Measurements from ENCODE around the gene EVX1. TPM values are rescaled to one million over a fixed set of nuclear protein-coding genes. Genes with fewer than 3 reads are reported as not detected.

The EVX1 gene
- total RNA-seq (not detected), polyA plus RNA-seq (0.05 TPM)
- long read RNA-seq, donor 1: 0 reads
- long read RNA-seq, donor 2: 0 reads
- long read RNA-seq, donor 3: 0 reads
- long read RNA-seq, donor 4: 0 reads

- peak within 1 kb of the TSS; percentile 11 for H3K4me3 ChIP-seq (ENCODE audit: low read length)
- no peaks in the 10 kb centered on the region for H3K9me3 ChIP-seq (ENCODE audit: control insufficient read depth, low read length)
- intact Hi-C loops (cut with DNase I): no loop called here
- H3K4me1 ChIP-seq (ENCODE audit: control insufficient read depth, insufficient read depth, low read length): no peaks in the 10 kb centered on the region
- no peak within 1 kb of the TSS for H3K27ac ChIP-seq (ENCODE audit: low read length)
- DNase-seq (no peak), ATAC-seq (no peak)
- WGBS: 2% methylated on average over 62 of the region's 62 CpGs
- H3K27me3 ChIP-seq (ENCODE audit: control insufficient read depth, insufficient read depth): no peaks in the 10 kb centered on the region
These were observed at the start of gene EVX1 for GRCh38 chr7:27242555-27243339. Gene EVX1, plus strand, starts transcription at chr7:27242802. Its CDS starts 229 bp downstream, at chr7:27243031.

- WGBS: 18% methylated on average over 29 of the region's 29 CpGs
- DNase-seq (no peak), ATAC-seq (no peak)
- no peaks in the 10 kb centered on the region for H3K27me3 ChIP-seq (ENCODE audit: control insufficient read depth, insufficient read depth)
- H3K9me3 ChIP-seq (ENCODE audit: control insufficient read depth, low read length): no peaks in the 10 kb centered on the region
- no peak overlapping the region for H3K4me3 ChIP-seq (ENCODE audit: low read length)
- H3K4me1 ChIP-seq (ENCODE audit: control insufficient read depth, insufficient read depth, low read length): peaks cover 4% of the 10 kb centered on the region
- no peak overlapping the region for H3K27ac ChIP-seq (ENCODE audit: low read length)
- intact Hi-C loops (cut with DNase I): loop anchor here in 2 of 4 donors (10.0 kb wide), 3 partner anchors 731 to 901 kb away; no protein-coding TSS in a partner anchor
These were observed 49.1 kb upstream of the EVX1 start for GRCh38 chr7:27193335-27194001.

GRCh38 chr7:27194002-27194352, 48.6 kb upstream of the EVX1 start:
- WGBS: 41% methylated on average over 2 of the region's 2 CpGs
- no peak for DNase-seq
- Histone ChIP-seq H3K27me3 (ENCODE audit: control insufficient read depth, insufficient read depth) (no peaks in the 10 kb centered on the region), H3K4me3 (ENCODE audit: low read length) (no peak overlapping the region), H3K9me3 (ENCODE audit: control insufficient read depth, low read length) (no peaks in the 10 kb centered on the region), H3K27ac (ENCODE audit: low read length) (no peak overlapping the region), H3K4me1 (ENCODE audit: control insufficient read depth, insufficient read depth, low read length) (peaks cover 3% of the 10 kb centered on the region)
- intact Hi-C loops (cut with DNase I): loop anchor here in 2 of 4 donors (10.0 kb wide), 3 partner anchors 731 to 901 kb away; no protein-coding TSS in a partner anchor
- no peak for ATAC-seq

- Histone ChIP-seq H3K4me1 (ENCODE audit: control insufficient read depth, insufficient read depth, low read length) (peaks cover 3% of the 10 kb centered on the region), H3K27me3 (ENCODE audit: control insufficient read depth, insufficient read depth) (no peaks in the 10 kb centered on the region)
These were observed 47.8 kb upstream of the EVX1 start for GRCh38 chr7:27194686-27195379.

GRCh38 chr7:27196287-27196767, 46.3 kb upstream of the EVX1 start:
- peak; percentile 81 to 94 (median 90) for DNase-seq
- intact Hi-C loops (cut with DNase I): loop anchor here in 2 of 4 donors (5.0 to 10.0 kb wide), 6 partner anchors 381 to 898 kb away; no protein-coding TSS in a partner anchor
- Histone ChIP-seq H3K4me3 (ENCODE audit: low read length) (no peak overlapping the region), H3K9me3 (ENCODE audit: control insufficient read depth, low read length) (no peaks in the 10 kb centered on the region), H3K4me1 (ENCODE audit: control insufficient read depth, insufficient read depth, low read length) (peaks cover 3% of the 10 kb centered on the region), H3K27ac (ENCODE audit: low read length) (no peak overlapping the region), H3K27me3 (ENCODE audit: control insufficient read depth, insufficient read depth) (no peaks in the 10 kb centered on the region)
- no peak for ATAC-seq
- WGBS: 3% methylated on average over 6 of the region's 6 CpGs

More at GRCh38 chr7:27194686-27195379, 47.8 kb upstream of the EVX1 start:
- WGBS: 29% methylated on average over 9 of the region's 9 CpGs
- no peak for ATAC-seq
- Histone ChIP-seq H3K9me3 (ENCODE audit: control insufficient read depth, low read length) (no peaks in the 10 kb centered on the region), H3K27ac (ENCODE audit: low read length) (no peak overlapping the region), H3K4me3 (ENCODE audit: low read length) (no peak overlapping the region)
- no peak for DNase-seq
- intact Hi-C loops (cut with DNase I): loop anchor here in 2 of 4 donors (5.0 to 10.0 kb wide), 6 partner anchors 382 to 900 kb away; no protein-coding TSS in a partner anchor

GRCh38 chr7:27197137-27198042, 45.2 kb upstream of the EVX1 start:
- H3K27ac ChIP-seq (ENCODE audit: low read length): no peak overlapping the region
- ATAC-seq: no peak
- no peak overlapping the region for H3K4me3 ChIP-seq (ENCODE audit: low read length)
- no peaks in the 10 kb centered on the region for H3K27me3 ChIP-seq (ENCODE audit: control insufficient read depth, insufficient read depth)
- no peaks in the 10 kb centered on the region for H3K9me3 ChIP-seq (ENCODE audit: control insufficient read depth, low read length)
- DNase-seq: no peak
- intact Hi-C loops (cut with DNase I): loop anchor here in 2 of 4 donors (5.0 to 10.0 kb wide), 6 partner anchors 380 to 897 kb away; no protein-coding TSS in a partner anchor
- WGBS: 19% methylated on average over 18 of the region's 18 CpGs
- peaks cover 3% of the 10 kb centered on the region for H3K4me1 ChIP-seq (ENCODE audit: control insufficient read depth, insufficient read depth, low read length)

- H3K4me3 ChIP-seq (ENCODE audit: low read length): no peak overlapping the region
- intact Hi-C loops (cut with DNase I): loop anchor here in 2 of 4 donors (5.0 to 10.0 kb wide), 6 partner anchors 379 to 897 kb away; no protein-coding TSS in a partner anchor
- no peak for ATAC-seq
- H3K27ac ChIP-seq (ENCODE audit: low read length): no peak overlapping the region
- H3K27me3 ChIP-seq (ENCODE audit: control insufficient read depth, insufficient read depth): no peaks in the 10 kb centered on the region
- 11% methylated on average over 29 of the region's 29 CpGs for WGBS
- no peaks in the 10 kb centered on the region for H3K9me3 ChIP-seq (ENCODE audit: control insufficient read depth, low read length)
- H3K4me1 ChIP-seq (ENCODE audit: control insufficient read depth, insufficient read depth, low read length): no peaks in the 10 kb centered on the region
- DNase-seq: no peak
These were observed 44.3 kb upstream of the EVX1 start for GRCh38 chr7:27198138-27198841.

GRCh38 chr7:27198871-27199801, 43.5 kb upstream of the EVX1 start:
- H3K27ac ChIP-seq (ENCODE audit: low read length): no peak overlapping the region
- H3K27me3 ChIP-seq (ENCODE audit: control insufficient read depth, insufficient read depth): no peaks in the 10 kb centered on the region
- intact Hi-C loops (cut with DNase I): loop anchor here in 2 of 4 donors (5.0 to 10.0 kb wide), 6 partner anchors 378 to 896 kb away; no protein-coding TSS in a partner anchor
- 2% methylated on average over 93 of the region's 93 CpGs for WGBS
- peak in 1 of 3 donors; percentile 51 for DNase-seq
- H3K4me3 ChIP-seq (ENCODE audit: low read length): peak overlapping the region; percentile 63
- H3K9me3 ChIP-seq (ENCODE audit: control insufficient read depth, low read length): no peaks in the 10 kb centered on the region
- no peaks in the 10 kb centered on the region for H3K4me1 ChIP-seq (ENCODE audit: control insufficient read depth, insufficient read depth, low read length)
- ATAC-seq: no peak
